Measurements from ENCODE around the gene PLCB3. TPM values are rescaled to one million over a fixed set of nuclear protein-coding genes. Genes with fewer than 3 reads are reported as not detected.

The PLCB3 gene
- total and polyA plus RNA-seq, 2 of the 13 experiments (the other 11 are each of a cell fraction or from before 2014, with no cell fraction given), result 7.5 to 13.8 TPM

- no peak for TF ChIP-seq ZNF274 (CRISPR knock-in tag; IDR thresholded peaks at IDR 0.05)
- peak; percentile 71; the same call in 1 of the 2 replicates for TF ChIP-seq ZBTB43 (CRISPR knock-in tag; conservative IDR thresholded peaks at IDR 0.05)
- no peak for TF ChIP-seq ZNF563 (CRISPR knock-in tag; IDR thresholded peaks at IDR 0.05)
- TF ChIP-seq ZNF207 (IDR thresholded peaks at IDR 0.05; ENCODE audit: borderline replicate concordance), result no peak
- TF ChIP-seq MLXIP (CRISPR knock-in tag; IDR thresholded peaks at IDR 0.05; ENCODE audit: borderline replicate concordance), result no peak
- no peak for TF ChIP-seq ZNF101 (CRISPR knock-in tag; IDR thresholded peaks at IDR 0.05; ENCODE audit: borderline replicate concordance, low read depth)
- no peak for TF ChIP-seq AKNA (CRISPR knock-in tag; IDR thresholded peaks at IDR 0.05; ENCODE audit: borderline replicate concordance)
- TF ChIP-seq ZNF383 (CRISPR knock-in tag; IDR thresholded peaks at IDR 0.05; ENCODE audit: borderline replicate concordance), result no peak
- no peak for TF ChIP-seq PREB (CRISPR knock-in tag; IDR thresholded peaks at IDR 0.05)
- TF ChIP-seq ZHX1 (CRISPR knock-in tag; IDR thresholded peaks at IDR 0.05; ENCODE audit: low read depth), result no peak
- no peak for TF ChIP-seq MYNN (CRISPR knock-in tag; IDR thresholded peaks at IDR 0.05; ENCODE audit: low read depth)
- no peak for TF ChIP-seq ZNF713 (CRISPR knock-in tag; IDR thresholded peaks at IDR 0.05)
Measured at GRCh38 chr11:64305691-64306562, 54.6 kb downstream of the PLCB3 start (continued).
